Mesendoderm (in vitro differentiated cells): Measurements from ENCODE around the gene BRME1.
A peak's percentile ranks its signal among the peaks of the same experiment; 100 is the strongest.

Experiments
- DNase-seq: peaks from one replicate; pipeline ENCODE4 v3.0.0; 2013
- H2AK5ac ChIP-seq: 2 replicates; pipeline ENCODE4 v1.6.1; 2013; ENCODE audit warnings: low read length, inconsistent platforms
- H2BK120ac ChIP-seq: 2 replicates; pipeline ENCODE4 v1.6.1; 2013; ENCODE audit warnings: low read depth, mild to moderate bottlenecking, low read length, moderate library complexity, mixed read lengths
- H2BK15ac ChIP-seq: replicated peaks from 2 replicates; pipeline ENCODE4 v1.6.1; 2013; ENCODE audit warnings: low read depth, mild to moderate bottlenecking, moderate library complexity
- H2BK5ac ChIP-seq: 2 replicates; pipeline ENCODE4 v1.6.1; 2013; ENCODE audit warnings: low read length, inconsistent platforms
- H3K18ac ChIP-seq: 2 replicates; pipeline ENCODE4 v1.6.1; 2013; ENCODE audit warnings: mild to moderate bottlenecking, low read length, mixed read lengths
- H3K23ac ChIP-seq: one replicate; pipeline ENCODE4 v1.6.1; 2013; ENCODE audit warnings: low read length
- H3K27ac ChIP-seq: 2 replicates; pipeline ENCODE4 v1.5.1; 2013; ENCODE audit warnings: low read depth, mild to moderate bottlenecking, inconsistent platforms, low read length, moderate library complexity
- H3K27me3 ChIP-seq: 2 replicates; pipeline ENCODE4 v1.6.1; 2013; ENCODE audit warnings: low read length, control low read depth, mild to moderate bottlenecking, inconsistent platforms; ENCODE audit not compliant: insufficient read depth, poor library complexity
- H3K36me3 ChIP-seq: 2 replicates; pipeline ENCODE4 v1.6.1; 2013; ENCODE audit warnings: low read length, inconsistent platforms; ENCODE audit not compliant: control insufficient read depth, insufficient read depth
- H3K4ac ChIP-seq: one replicate; pipeline ENCODE4 v1.6.1; 2013; ENCODE audit warnings: low read depth, mild to moderate bottlenecking, low read length, moderate library complexity
- H3K4me1 ChIP-seq: 2 replicates; pipeline ENCODE4 v1.6.1; 2013; ENCODE audit warnings: low read depth, low read length, inconsistent platforms; ENCODE audit not compliant: control insufficient read depth
- H3K4me2 ChIP-seq: 2 replicates; pipeline ENCODE4 v1.6.1; 2013; ENCODE audit warnings: low read length
- H3K4me3 ChIP-seq: 2 replicates; pipeline ENCODE4 v1.5.1; 2013; ENCODE audit warnings: mild to moderate bottlenecking, low read length
- H3K56ac ChIP-seq: one replicate; pipeline ENCODE4 v1.6.1; 2013; ENCODE audit warnings: low read length
- H3K79me1 ChIP-seq: 2 replicates; pipeline ENCODE4 v1.6.1; 2013; ENCODE audit warnings: low read length, inconsistent platforms
- H3K79me2 ChIP-seq: 2 replicates; pipeline ENCODE4 v1.6.1; 2013; ENCODE audit warnings: mild to moderate bottlenecking, low read length; ENCODE audit not compliant: control insufficient read depth, insufficient read depth
- H3K9ac ChIP-seq: 2 replicates; pipeline ENCODE4 v1.6.1; 2013; ENCODE audit warnings: low read length, inconsistent platforms
- H4K5ac ChIP-seq: one replicate; pipeline ENCODE4 v1.6.1; 2013; ENCODE audit warnings: low read length
- H4K8ac ChIP-seq: one replicate; pipeline ENCODE4 v1.6.1; 2013; ENCODE audit warnings: low read depth, mild to moderate bottlenecking, control low read depth, low read length, moderate library complexity
- WGBS: extraction: QIAGEN DNeasy Blood & Tissue Kit; methylation state at CpG from one replicate; pipeline ENCODE4 v1.1.7; 2013; ENCODE audit warnings: low lambda C conversion rate, missing lambda C conversion rate; ENCODE audit not compliant: insufficient coverage; ENCODE audit errors: extremely low coverage; 5-methylcytosine and 5-hydroxymethylcytosine counted together

Gene BRME1

GRCh38 chr19:13881251-13881691 lies 24.6 kb downstream of the BRME1 start:
- peak overlapping the region; percentile 40 for H2BK120ac ChIP-seq

DNA sequence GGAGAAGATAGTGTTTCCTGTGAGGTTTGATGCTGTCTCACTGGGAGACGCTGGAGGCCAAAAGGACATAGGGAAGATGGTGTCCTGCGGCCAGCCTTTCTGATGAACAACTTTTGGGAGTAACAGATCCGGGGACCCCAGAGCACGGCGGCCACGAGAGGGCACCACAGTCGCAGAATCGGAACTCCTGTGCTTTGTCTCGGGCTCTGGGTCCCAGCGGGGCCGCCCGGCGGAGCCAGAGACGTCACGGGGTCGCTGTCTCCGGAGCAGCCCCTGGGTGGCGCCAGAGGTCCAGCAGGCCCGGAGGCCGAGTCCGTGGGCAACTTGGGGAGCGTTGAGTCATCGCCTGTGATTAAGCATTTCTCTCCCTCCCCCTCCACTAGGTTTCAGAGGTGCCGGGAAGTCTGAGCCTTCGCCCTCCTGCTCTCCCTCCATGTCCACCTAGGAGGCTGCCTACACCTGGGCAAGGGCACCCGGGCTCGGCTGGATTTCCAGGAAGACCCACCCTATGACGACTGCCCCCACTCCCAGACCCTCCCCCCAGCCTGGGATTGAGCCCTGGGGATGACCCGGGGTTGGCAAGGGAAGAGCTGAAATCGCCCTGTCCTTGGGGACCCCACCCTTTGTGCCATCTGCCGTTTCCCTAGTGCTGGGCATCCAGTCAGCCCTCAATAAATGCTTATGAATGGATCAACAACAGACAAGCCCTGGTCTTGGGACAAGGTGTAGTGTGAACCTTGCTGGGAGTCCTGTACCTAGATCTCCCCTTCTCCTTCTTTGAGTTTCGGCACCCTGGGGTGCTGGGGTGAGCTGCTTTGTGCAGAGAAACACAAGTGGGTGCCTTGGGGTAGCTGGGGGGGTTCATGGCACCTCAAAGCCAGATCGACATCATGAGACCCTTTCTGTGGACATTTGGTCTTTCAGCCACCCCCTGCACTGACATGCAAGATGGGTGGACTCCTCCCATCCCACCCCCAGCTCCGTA lies 25.6 kb downstream of the BRME1 start:
- Histone ChIP-seq H3K18ac (peak overlapping the region; percentile 89), H3K56ac (peak overlapping the region; percentile 82), H3K27ac (peak overlapping the region; percentile 54), H3K79me2 (no peaks in the 10 kb centered on the region), H3K4me2 (peak overlapping the region; percentile 16), H3K36me3 (no peaks in the 10 kb centered on the region), H3K9ac (peak overlapping the region; percentile 42), H3K23ac (no peak overlapping the region), H3K79me1 (no peaks in the 10 kb centered on the region), H3K27me3 (no peaks in the 10 kb centered on the region), H4K8ac (no peak overlapping the region), H3K4me3 (no peak overlapping the region), H4K5ac (no peak overlapping the region), H3K4me1 (peaks cover 6% of the 10 kb centered on the region), H2BK120ac (peak overlapping the region; percentile 52), H2AK5ac (peak overlapping the region; percentile 12), H2BK5ac (peak overlapping the region; percentile 12), H2BK15ac (peak overlapping the region; percentile 39), H3K4ac (peak overlapping the region; percentile 50)
- WGBS, result no CpG with 5 or more reads among the region's 34 CpGs
- DNase-seq, result peak; percentile 96

More at GRCh38 chr19:13881251-13881691, 24.6 kb downstream of the BRME1 start:
- peaks cover 6% of the 10 kb centered on the region for H3K4me1 ChIP-seq
- H3K36me3 ChIP-seq, result no peaks in the 10 kb centered on the region
- no peak overlapping the region for H2BK15ac ChIP-seq
- H4K5ac ChIP-seq, result no peak overlapping the region
- H3K9ac ChIP-seq, result peak overlapping the region; percentile 56
- peak overlapping the region; percentile 74 for H2BK5ac ChIP-seq
- DNase-seq, result peak; percentile 88
- no peaks in the 10 kb centered on the region for H3K79me1 ChIP-seq
- peak overlapping the region; percentile 85 for H3K56ac ChIP-seq
- no peak overlapping the region for H3K4me3 ChIP-seq
- H3K4ac ChIP-seq, result peak overlapping the region; percentile 41
- peak overlapping the region; percentile 0 for H4K8ac ChIP-seq
- H3K18ac ChIP-seq, result peak overlapping the region; percentile 53
- H3K27ac ChIP-seq, result peak overlapping the region; percentile 85
- no peaks in the 10 kb centered on the region for H3K79me2 ChIP-seq
- H2AK5ac ChIP-seq, result no peak overlapping the region
- no CpG with 5 or more reads among the region's 12 CpGs for WGBS
- no peak overlapping the region for H3K4me2 ChIP-seq
- H3K23ac ChIP-seq, result no peak overlapping the region
- no peaks in the 10 kb centered on the region for H3K27me3 ChIP-seq

DNA sequence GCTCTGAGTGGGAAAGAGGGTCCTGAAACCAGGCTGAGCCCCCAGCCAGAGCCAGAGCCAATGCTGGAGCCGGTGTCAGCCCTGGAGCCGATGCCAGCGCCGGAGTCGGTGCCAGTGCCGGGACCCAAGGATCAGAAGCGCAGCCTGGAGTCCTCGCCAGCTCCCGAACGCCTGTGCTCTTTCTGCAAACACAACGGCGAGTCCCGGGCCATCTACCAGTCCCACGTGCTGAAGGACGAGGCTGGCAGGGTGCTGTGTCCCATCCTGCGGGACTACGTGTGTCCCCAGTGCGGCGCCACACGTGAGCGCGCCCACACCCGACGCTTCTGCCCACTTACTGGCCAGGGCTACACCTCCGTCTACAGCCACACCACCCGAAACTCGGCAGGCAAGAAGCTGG lies 28.6 kb downstream of the BRME1 start:
- Histone ChIP-seq H3K36me3 (no peaks in the 10 kb centered on the region), H3K56ac (peak overlapping the region; percentile 64), H4K5ac (no peak overlapping the region)

DNA sequence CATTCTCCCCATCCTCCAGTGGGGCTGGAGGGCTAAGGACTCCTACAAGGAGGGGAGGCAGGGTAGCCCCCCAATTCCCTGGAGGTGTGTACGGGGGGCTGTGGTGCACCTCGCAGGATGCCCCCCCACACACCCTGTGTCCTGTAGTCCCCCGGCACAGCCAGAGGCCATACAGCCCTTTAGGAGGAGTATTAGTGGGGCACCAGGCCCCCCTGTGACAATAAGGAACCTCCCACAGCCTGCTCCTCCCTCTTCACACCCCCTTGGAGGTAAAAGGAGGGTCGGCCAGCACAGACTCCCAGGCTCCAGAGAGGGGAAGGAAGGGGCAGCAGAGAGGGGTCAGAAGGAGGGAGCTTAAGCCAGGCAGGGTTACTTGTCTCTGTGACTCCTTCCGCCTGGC lies 29.1 kb downstream of the BRME1 start, which contains the start of gene NANOS3:
Gene NANOS3 (plus strand): TSS at position 301 of the 400 bp plus-strand sequence. CDS start 115 bp downstream, outside the sequence.
- H3K9ac ChIP-seq, result no peak within 1 kb of the TSS

More for the DNA sequence above, 28.6 kb downstream of the BRME1 start:
- Histone ChIP-seq H3K4me1 (peaks cover 9% of the 10 kb centered on the region), H3K23ac (no peak overlapping the region), H3K18ac (no peak overlapping the region), H2AK5ac (no peak overlapping the region), H3K79me1 (no peaks in the 10 kb centered on the region), H3K4ac (no peak overlapping the region), H2BK5ac (no peak overlapping the region), H4K8ac (no peak overlapping the region), H2BK15ac (no peak overlapping the region), H3K9ac (no peak overlapping the region), H3K27me3 (no peaks in the 10 kb centered on the region), H2BK120ac (no peak overlapping the region), H3K4me3 (no peak overlapping the region), H3K4me2 (no peak overlapping the region), H3K27ac (no peak overlapping the region), H3K79me2 (no peaks in the 10 kb centered on the region)
- no peak for DNase-seq
- WGBS, result no CpG with 5 or more reads among the region's 27 CpGs

GRCh38 chr19:13875824-13876223 lies 30.1 kb downstream of the BRME1 start:
- H3K36me3 ChIP-seq, result no peaks in the 10 kb centered on the region
- H3K23ac ChIP-seq, result no peak overlapping the region
- no peak overlapping the region for H4K5ac ChIP-seq
- H3K9ac ChIP-seq, result no peak overlapping the region
- no peak overlapping the region for H2AK5ac ChIP-seq
- no peak for DNase-seq
- no peak overlapping the region for H3K27ac ChIP-seq
- H3K27me3 ChIP-seq, result no peaks in the 10 kb centered on the region
- no peak overlapping the region for H3K4me2 ChIP-seq
- no peak overlapping the region for H3K4ac ChIP-seq
- no peaks in the 10 kb centered on the region for H3K79me2 ChIP-seq
- H3K18ac ChIP-seq, result no peak overlapping the region
- peaks cover 6% of the 10 kb centered on the region for H3K4me1 ChIP-seq
- whole genome bisulfite sequencing, result no CpG with 5 or more reads among the region's 5 CpGs
- no peak overlapping the region for H2BK15ac ChIP-seq
- H3K79me1 ChIP-seq, result no peaks in the 10 kb centered on the region
- no peak overlapping the region for H3K4me3 ChIP-seq
- H2BK120ac ChIP-seq, result no peak overlapping the region
- H3K56ac ChIP-seq, result peak overlapping the region; percentile 10
- no peak overlapping the region for H4K8ac ChIP-seq
- H2BK5ac ChIP-seq, result no peak overlapping the region

More for the DNA sequence above, 29.1 kb downstream of the BRME1 start, which contains the start of gene NANOS3:
- H2AK5ac ChIP-seq, result no peak within 1 kb of the TSS
- H3K4me3 ChIP-seq, result no peak within 1 kb of the TSS
- no peak within 1 kb of the TSS for H3K18ac ChIP-seq
- no peak within 1 kb of the TSS for H2BK120ac ChIP-seq
- no peak within 1 kb of the TSS for H4K8ac ChIP-seq
- H3K79me2 ChIP-seq, result no peaks in the 10 kb centered on the region
- H2BK15ac ChIP-seq, result no peak within 1 kb of the TSS
- H3K4me1 ChIP-seq, result peaks cover 9% of the 10 kb centered on the region
- DNase-seq, result no peak
- no CpG with 5 or more reads among the region's 5 CpGs for WGBS
- H3K23ac ChIP-seq, result no peak within 1 kb of the TSS
- no peak within 1 kb of the TSS for H3K4ac ChIP-seq
- H3K27ac ChIP-seq, result no peak within 1 kb of the TSS
- peak within 1 kb of the TSS; percentile 64 for H3K56ac ChIP-seq
- H3K27me3 ChIP-seq, result no peaks in the 10 kb centered on the region
- no peaks in the 10 kb centered on the region for H3K79me1 ChIP-seq
- no peaks in the 10 kb centered on the region for H3K36me3 ChIP-seq
- H2BK5ac ChIP-seq, result no peak within 1 kb of the TSS
- no peak within 1 kb of the TSS for H4K5ac ChIP-seq
- H3K4me2 ChIP-seq, result no peak within 1 kb of the TSS
